ENCODE results near the gene TRIM58.

The TRIM58 gene

GRCh38 chr1:247913786-247914185 lies 56.8 kb downstream of the TRIM58 start:
- no peak for TF ChIP-seq CTCF (IDR thresholded peaks at IDR 0.05; ENCODE audit: insufficient read depth, low read length, missing control alignments)
- CTCF ChIA-PET = no interaction called here
- no peak overlapping the region for H3K4me3 ChIP-seq (ENCODE audit: low read depth, low read length)
- POLR2A ChIA-PET = no interaction called here
- DNase-seq (ENCODE audit: low read depth, low spot score) = no peak

GRCh38 chr1:247914941-247915662 lies 58.1 kb downstream of the TRIM58 start:
- no peak for TF ChIP-seq CTCF (IDR thresholded peaks at IDR 0.05; ENCODE audit: insufficient read depth, low read length, missing control alignments)
- H3K4me3 ChIP-seq (ENCODE audit: low read depth, low read length) = no peak overlapping the region
- POLR2A ChIA-PET = no interaction called here
- CTCF ChIA-PET = no interaction called here
- no peak for DNase-seq (ENCODE audit: low read depth, low spot score)

- no peak within 1 kb of the TSS for H3K4me3 ChIP-seq (ENCODE audit: low read depth, low read length)
- POLR2A ChIA-PET = no interaction called here
- CTCF ChIA-PET = no interaction called here
- no peak for TF ChIP-seq CTCF (IDR thresholded peaks at IDR 0.05; ENCODE audit: insufficient read depth, low read length, missing control alignments)
- no peak for DNase-seq (ENCODE audit: low read depth, low spot score)
These were observed 63.0 kb downstream of the TRIM58 start, which contains the start of gene OR2T8 for GRCh38 chr1:247919952-247920351. Gene OR2T8, plus strand, starts transcription at chr1:247920252. Its CDS starts 766 bp downstream, at chr1:247921018.

- TF ChIP-seq CTCF (IDR thresholded peaks at IDR 0.05; ENCODE audit: insufficient read depth, low read length, missing control alignments) = no peak
- ChIA-PET POLR2A (no interaction called here), CTCF (no interaction called here)
- no peak overlapping the region for H3K4me3 ChIP-seq (ENCODE audit: low read depth, low read length)
- no peak for DNase-seq (ENCODE audit: low read depth, low spot score)
These were observed 67.0 kb downstream of the TRIM58 start for GRCh38 chr1:247923941-247924340.

GRCh38 chr1:247924868-247925267 lies 67.9 kb downstream of the TRIM58 start, which contains the start of gene OR2AJ1:
Gene OR2AJ1, plus strand, starts transcription at chr1:247924889. Its CDS starts 8,880 bp downstream, at chr1:247933769.
- ChIA-PET POLR2A (no interaction called here), CTCF (no interaction called here)
- DNase-seq (ENCODE audit: low read depth, low spot score) = no peak
- H3K4me3 ChIP-seq (ENCODE audit: low read depth, low read length) = no peak within 1 kb of the TSS
- TF ChIP-seq CTCF (IDR thresholded peaks at IDR 0.05; ENCODE audit: insufficient read depth, low read length, missing control alignments) = no peak
